ENCODE measurements around the gene WDR45.

DNA sequence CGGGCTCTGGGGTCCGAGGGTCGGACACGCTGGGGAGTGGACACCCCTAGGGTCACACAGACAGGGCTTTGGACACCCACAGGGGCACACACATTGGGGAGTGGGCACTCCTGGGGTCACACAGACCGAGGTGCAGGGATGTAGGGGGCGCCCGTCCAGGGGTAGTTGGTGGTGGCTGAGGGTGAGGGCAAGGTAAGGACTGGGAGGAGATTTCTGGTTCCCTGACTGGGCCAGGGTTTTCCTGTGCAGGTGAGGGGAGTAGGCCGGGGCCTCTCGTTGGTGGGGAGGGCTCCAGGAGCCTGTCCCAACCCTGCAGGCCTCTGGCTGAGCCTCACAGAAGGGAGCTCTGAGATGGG, 21.9 kb upstream of the WDR45 start:
- no peak for TF ChIP-seq POLR2A (IDR thresholded peaks at IDR 0.05)
- TF ChIP-seq, protein P1, sequence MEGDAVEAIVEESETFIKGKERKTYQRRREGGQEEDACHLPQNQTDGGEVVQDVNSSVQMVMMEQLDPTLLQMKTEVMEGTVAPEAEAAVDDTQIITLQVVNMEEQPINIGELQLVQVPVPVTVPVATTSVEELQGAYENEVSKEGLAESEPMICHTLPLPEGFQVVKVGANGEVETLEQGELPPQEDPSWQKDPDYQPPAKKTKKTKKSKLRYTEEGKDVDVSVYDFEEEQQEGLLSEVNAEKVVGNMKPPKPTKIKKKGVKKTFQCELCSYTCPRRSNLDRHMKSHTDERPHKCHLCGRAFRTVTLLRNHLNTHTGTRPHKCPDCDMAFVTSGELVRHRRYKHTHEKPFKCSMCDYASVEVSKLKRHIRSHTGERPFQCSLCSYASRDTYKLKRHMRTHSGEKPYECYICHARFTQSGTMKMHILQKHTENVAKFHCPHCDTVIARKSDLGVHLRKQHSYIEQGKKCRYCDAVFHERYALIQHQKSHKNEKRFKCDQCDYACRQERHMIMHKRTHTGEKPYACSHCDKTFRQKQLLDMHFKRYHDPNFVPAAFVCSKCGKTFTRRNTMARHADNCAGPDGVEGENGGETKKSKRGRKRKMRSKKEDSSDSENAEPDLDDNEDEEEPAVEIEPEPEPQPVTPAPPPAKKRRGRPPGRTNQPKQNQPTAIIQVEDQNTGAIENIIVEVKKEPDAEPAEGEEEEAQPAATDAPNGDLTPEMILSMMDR (IDR thresholded peaks at IDR 0.05), result no peak

All from uterus (tissue), 2 donors.